HG03139 (cell line): Measurements from ENCODE around the gene GTF2IRD1.

Source experiments
- ATAC-seq: cut with Tn5 transposase; IDR thresholded peaks from one replicate; pipeline ENCODE4 v1.9.1; 2021; ENCODE audit not compliant: unreplicated experiment

GTF2IRD1 gene

GRCh38 chr7:74464931-74465886, 11.5 kb downstream of the GTF2IRD1 start:
- ATAC-seq, result no peak

GRCh38 chr7:74466196-74466813, 12.6 kb downstream of the GTF2IRD1 start:
- no peak for ATAC-seq

GRCh38 chr7:74467876-74468275, 14.2 kb downstream of the GTF2IRD1 start:
- no peak for ATAC-seq

- ATAC-seq, result no peak
These were observed 16.8 kb downstream of the GTF2IRD1 start for GRCh38 chr7:74470504-74470903.

GRCh38 chr7:74473116-74473515, 19.4 kb downstream of the GTF2IRD1 start:
- ATAC-seq, result no peak

GRCh38 chr7:74474271-74474865, 20.7 kb downstream of the GTF2IRD1 start:
- no peak for ATAC-seq

- ATAC-seq, result no peak
These were observed 21.7 kb downstream of the GTF2IRD1 start for GRCh38 chr7:74475243-74475986.

GRCh38 chr7:74475987-74476350, 22.3 kb downstream of the GTF2IRD1 start:
- no peak for ATAC-seq

- no peak for ATAC-seq
These were observed 22.9 kb downstream of the GTF2IRD1 start for GRCh38 chr7:74476626-74477025.

GRCh38 chr7:74478671-74479065, 25.0 kb downstream of the GTF2IRD1 start:
- no peak for ATAC-seq

- no peak for ATAC-seq
These were observed 25.5 kb downstream of the GTF2IRD1 start for GRCh38 chr7:74479066-74479781.

- no peak for ATAC-seq
These were observed 26.5 kb downstream of the GTF2IRD1 start for GRCh38 chr7:74479961-74480829.

GRCh38 chr7:74480861-74481417, 27.2 kb downstream of the GTF2IRD1 start:
- no peak for ATAC-seq

- ATAC-seq, result no peak
These were observed 27.9 kb downstream of the GTF2IRD1 start for GRCh38 chr7:74481458-74482196.

- no peak for ATAC-seq
These were observed 28.4 kb downstream of the GTF2IRD1 start for GRCh38 chr7:74482197-74482467.

GRCh38 chr7:74482629-74483401, 29.1 kb downstream of the GTF2IRD1 start:
- no peak for ATAC-seq

- ATAC-seq, result no peak
These were observed 30.0 kb downstream of the GTF2IRD1 start for GRCh38 chr7:74483402-74484336.
